Measurements from ENCODE around the gene ITGA2B.
A peak's percentile ranks its signal among the peaks of the same experiment; 100 is the strongest.

ITGA2B gene

DNA sequence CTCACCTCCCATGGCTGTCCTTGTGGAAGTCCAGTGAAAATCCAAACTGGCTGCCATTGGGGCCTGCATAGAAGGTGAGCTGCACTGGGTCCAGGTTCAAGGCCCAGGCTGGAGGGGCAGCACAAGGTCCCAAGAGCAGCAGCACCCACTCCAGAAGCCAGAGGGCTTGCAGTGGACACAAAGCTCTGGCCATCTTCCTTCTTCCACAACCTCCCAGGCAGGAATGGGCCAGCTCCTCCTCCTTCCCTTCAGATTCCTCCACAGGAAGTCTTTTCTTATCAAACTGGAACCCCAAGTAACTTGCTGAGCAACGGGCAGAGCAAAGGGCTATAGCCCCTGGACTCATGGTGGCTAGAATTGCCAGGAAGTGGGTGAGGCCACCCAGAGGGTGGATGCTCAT lies at the start of gene ITGA2B:
TSS of gene ITGA2B (minus strand) at position 369 of the 400 bp plus-strand sequence. CDS start at position 193, 176 bp downstream.
- Mint-ChIP-seq H3K27me3 (peaks cover 5% of the 10 kb centered on the region), H3K4me1 (peaks cover 18% of the 10 kb centered on the region), H3K4me3 (no peak within 1 kb of the TSS), H3K27ac (peak within 1 kb of the TSS; percentile 27), H3K36me3 (no peaks in the 10 kb centered on the region), H3K9me3 (no peaks in the 10 kb centered on the region)

DNA sequence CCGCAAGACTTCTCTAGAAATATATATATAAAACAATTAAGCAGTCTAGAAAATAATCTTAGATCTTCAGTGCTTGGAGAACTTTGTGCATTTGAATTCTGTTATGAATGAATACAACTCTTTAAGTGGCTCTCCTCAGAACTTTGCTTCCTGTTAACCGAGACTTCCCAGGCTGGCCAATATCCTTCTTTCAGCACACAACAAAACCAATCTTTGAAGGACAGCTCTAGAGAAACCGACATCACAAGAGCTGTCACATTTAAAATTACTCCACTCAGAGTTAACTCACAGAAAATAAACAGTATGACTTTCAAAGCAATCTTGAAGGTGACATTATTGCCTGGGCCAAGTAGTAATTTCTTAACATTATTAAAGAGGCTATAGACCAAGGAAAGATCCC lies 49.7 kb upstream of the ITGA2B start:
- H3K9me3 Mint-ChIP-seq, result no peaks in the 10 kb centered on the region
- H3K36me3 Mint-ChIP-seq, result peaks cover 6% of the 10 kb centered on the region
- no peak overlapping the region for H3K4me3 Mint-ChIP-seq
- no peaks in the 10 kb centered on the region for H3K27me3 Mint-ChIP-seq
- peak overlapping the region; percentile 2 for H3K27ac Mint-ChIP-seq
- H3K4me1 Mint-ChIP-seq, result peaks cover 36% of the 10 kb centered on the region

DNA sequence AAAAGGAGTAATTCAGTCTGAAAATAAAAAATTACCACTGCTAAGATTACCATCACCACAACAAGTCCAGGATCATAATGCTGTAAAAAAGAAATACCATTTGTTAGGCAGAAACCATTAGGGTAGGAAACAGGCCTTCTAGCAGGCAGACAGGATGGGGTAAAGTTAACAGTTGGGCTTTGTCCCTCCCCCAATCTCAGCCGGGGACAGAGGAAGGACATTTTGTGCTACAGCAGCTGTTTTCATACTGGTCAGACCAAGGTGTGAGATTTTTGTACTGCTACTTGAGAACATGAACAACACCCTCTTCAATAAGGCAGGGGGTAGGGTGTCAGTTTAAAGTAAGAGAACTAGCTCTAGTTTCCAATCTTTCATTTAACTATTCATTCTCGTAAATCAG lies 49.2 kb upstream of the ITGA2B start:
- H3K4me1 Mint-ChIP-seq, result peaks cover 35% of the 10 kb centered on the region
- peaks cover 8% of the 10 kb centered on the region for H3K36me3 Mint-ChIP-seq
- no peak overlapping the region for H3K27ac Mint-ChIP-seq
- no peaks in the 10 kb centered on the region for H3K27me3 Mint-ChIP-seq
- H3K9me3 Mint-ChIP-seq, result no peaks in the 10 kb centered on the region
- H3K4me3 Mint-ChIP-seq, result peak overlapping the region; percentile 6

DNA sequence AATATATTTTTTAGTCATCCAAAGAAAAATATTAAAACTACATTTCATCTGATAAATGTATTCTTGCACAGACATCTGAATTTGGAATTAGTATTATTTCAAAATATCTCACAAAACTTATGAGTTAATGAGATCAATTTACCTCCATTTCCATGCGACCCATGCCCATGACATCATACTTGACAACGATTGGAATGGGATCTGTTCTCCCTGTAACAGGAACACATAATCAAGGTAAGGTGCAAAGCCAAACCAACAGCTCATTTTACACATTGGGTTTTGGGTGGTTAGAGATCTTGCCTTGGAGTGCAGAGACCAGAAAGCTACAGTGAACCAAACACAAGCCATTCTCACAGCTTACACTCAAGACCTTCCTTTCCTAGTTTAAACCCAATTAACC lies 46.9 kb upstream of the ITGA2B start:
- Mint-ChIP-seq H3K9me3 (no peaks in the 10 kb centered on the region), H3K4me3 (no peak overlapping the region), H3K36me3 (peaks cover 19% of the 10 kb centered on the region), H3K27ac (no peak overlapping the region), H3K4me1 (peaks cover 35% of the 10 kb centered on the region), H3K27me3 (no peaks in the 10 kb centered on the region)

DNA sequence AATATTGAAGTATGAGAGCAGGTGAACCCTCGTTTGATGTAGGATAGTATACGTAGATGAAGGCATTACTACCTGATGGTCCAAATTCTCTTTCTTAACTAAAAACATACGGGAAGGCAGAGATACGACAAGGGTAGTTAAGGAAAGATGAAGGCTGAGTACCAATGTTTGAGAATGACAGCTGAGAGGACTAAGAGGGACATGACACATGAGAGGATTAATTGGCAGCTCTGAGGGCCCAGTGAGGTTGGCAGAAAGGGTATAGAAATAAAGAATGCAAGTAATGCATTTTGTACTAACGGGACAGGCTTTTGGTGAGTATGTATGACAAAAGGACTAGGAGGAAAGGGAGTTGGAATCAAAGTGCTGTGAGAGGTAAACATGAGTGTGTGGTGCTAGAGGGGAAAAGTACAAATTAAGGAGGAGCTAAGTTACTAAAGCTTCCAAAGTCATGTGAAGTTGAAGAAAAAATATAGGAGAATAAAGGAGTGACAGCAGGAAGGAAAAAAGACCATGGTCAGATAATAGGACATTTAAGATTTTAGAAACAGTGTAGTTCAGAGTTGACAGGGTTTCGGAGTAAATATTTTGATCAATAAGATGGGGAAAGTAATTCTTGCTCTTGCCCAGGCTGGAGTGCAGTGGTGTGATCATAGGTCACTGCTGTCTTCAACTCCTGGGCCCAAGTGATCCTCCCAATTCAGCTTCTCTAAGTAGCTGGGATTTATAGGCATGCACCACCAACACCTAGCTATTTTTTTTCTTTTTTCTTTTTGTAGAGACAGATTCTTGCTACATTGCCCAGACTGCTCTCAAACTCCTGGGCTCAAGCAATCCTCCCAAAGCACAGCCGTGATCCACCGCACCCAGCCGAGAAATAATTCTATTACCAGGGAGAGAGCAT lies 43.1 kb upstream of the ITGA2B start:
- Mint-ChIP-seq H3K27me3 (no peaks in the 10 kb centered on the region), H3K27ac (peak overlapping the region; percentile 2), H3K36me3 (peaks cover 19% of the 10 kb centered on the region), H3K4me1 (peaks cover 5% of the 10 kb centered on the region), H3K4me3 (no peak overlapping the region), H3K9me3 (no peaks in the 10 kb centered on the region)

DNA sequence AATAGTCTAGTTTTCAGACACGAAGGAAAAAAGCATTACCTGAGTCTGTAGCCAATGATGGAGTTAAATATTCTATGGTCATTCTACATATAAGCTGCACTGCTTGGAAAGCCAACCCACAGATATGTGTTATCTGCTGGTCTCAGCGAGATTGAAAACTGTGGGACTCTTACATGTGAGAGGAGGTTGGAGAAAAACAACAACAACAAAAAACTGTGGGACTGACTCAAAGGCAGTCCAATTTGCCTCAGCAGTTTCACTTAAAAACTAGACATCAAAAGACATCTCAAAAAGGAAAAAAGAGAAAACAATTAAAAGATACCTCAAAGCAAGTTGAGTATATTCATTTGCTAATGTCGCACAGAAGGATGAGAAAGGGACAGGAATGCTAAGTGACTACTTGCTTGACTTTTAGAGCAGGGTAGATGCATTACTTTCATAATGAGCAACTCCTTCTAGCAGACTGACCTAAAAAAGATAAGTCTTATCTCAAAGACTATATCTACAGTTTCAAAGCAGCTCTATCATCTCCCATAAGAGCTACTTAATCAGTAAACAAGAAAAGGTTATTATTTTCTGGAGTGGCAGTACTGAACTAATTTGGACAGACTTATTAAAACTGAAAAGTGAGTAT lies 35.5 kb upstream of the ITGA2B start:
- peaks cover 16% of the 10 kb centered on the region for H3K4me1 Mint-ChIP-seq
- H3K27me3 Mint-ChIP-seq, result no peaks in the 10 kb centered on the region
- H3K9me3 Mint-ChIP-seq, result no peaks in the 10 kb centered on the region
- H3K36me3 Mint-ChIP-seq, result peaks cover 6% of the 10 kb centered on the region
- no peak overlapping the region for H3K4me3 Mint-ChIP-seq
- no peak overlapping the region for H3K27ac Mint-ChIP-seq

DNA sequence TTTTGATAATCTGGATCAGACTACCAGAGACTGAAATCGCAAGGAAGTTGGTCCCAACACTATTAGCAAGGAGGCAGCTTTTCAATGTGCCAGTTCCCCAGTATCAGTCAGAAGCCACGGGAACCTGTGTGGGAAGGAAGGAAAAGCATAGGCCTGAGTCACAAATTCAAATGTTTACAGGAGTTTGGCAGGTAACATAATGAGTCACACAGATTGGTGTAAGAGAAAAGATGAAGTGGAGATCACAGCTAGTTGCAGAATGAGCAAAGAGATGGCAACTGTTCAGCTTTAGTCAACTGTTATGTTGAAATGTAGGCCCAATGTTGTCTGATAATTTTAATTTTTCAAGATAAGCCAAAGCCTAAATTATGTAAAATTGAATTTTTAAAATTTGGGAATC lies 28.1 kb upstream of the ITGA2B start:
- Mint-ChIP-seq H3K36me3 (peaks cover 10% of the 10 kb centered on the region), H3K27ac (no peak overlapping the region), H3K4me3 (no peak overlapping the region), H3K4me1 (peaks cover 12% of the 10 kb centered on the region), H3K27me3 (no peaks in the 10 kb centered on the region), H3K9me3 (no peaks in the 10 kb centered on the region)

DNA sequence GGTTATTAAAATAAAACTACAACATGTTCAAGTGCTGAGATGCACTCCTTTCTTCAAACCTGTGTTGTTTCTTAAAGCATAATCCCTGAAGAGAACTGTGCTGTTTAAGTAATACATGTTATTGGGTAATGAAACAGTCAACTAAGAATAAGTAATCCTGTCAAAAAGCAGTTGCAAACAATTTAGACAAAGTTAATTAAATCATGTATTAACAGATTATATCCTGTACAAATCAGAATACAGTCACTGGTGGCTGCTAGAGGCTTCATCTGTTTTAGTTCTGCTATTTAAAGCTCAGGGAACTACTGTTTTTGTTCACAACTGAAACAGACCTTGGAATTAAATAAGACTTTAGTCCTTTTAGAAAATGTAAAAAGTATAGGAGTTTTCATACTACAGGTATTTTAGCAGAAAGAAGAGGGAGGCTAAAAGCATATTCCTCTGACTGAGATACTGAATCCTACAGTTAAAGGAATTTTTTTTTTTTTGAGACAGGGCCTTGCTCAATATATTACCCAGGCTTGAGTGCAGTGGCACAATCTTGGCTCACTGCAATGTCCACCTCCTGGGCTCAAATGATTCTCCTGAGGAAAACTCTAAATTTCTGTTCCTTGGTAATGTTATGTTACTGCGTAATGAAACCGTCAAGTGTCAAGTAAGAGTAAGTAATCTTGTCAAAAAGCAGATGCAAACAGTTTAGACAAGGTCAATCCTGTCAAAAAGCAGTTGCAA lies 27.3 kb upstream of the ITGA2B start:
- Mint-ChIP-seq H3K27ac (no peak overlapping the region), H3K9me3 (no peaks in the 10 kb centered on the region), H3K36me3 (peaks cover 11% of the 10 kb centered on the region), H3K4me1 (peaks cover 13% of the 10 kb centered on the region), H3K4me3 (no peak overlapping the region), H3K27me3 (no peaks in the 10 kb centered on the region)

DNA sequence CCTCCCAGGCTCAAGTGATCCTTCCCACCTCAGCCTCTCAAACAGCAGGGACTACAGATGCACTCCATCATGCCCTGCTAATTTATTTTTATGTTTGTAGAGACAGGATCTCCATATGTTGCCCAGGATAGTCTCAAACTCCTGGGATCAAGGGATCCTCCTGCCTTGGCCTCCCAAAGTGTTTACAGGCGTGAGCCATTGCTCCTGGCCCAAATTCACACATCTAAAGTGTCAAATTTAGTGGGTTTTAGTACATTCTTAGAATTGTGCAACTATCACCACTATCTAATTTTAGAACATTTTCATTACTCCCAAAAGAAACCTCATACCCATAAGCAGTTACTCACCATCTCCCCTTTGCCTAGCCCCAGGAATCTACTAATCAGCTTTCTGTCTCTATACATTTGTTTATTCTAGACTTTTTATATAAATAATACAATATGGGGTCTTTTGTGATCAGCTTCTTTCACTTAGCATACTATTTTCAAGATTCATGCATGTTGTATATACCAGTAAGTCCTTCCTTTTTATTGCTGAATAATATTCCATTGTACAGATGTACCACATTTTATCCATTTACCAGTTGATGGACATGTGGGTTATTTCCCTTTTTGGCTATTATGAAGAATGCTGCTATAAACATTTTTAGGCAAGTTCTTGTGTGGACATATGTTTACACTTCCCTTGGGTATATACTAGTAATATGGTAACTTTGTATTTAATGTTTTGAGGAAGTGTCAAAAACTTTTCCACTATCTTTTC lies 25.1 kb upstream of the ITGA2B start:
- no peak overlapping the region for H3K27ac Mint-ChIP-seq
- H3K36me3 Mint-ChIP-seq, result peaks cover 14% of the 10 kb centered on the region
- no peak overlapping the region for H3K4me3 Mint-ChIP-seq
- peaks cover 16% of the 10 kb centered on the region for H3K4me1 Mint-ChIP-seq
- no peaks in the 10 kb centered on the region for H3K9me3 Mint-ChIP-seq
- no peaks in the 10 kb centered on the region for H3K27me3 Mint-ChIP-seq

DNA sequence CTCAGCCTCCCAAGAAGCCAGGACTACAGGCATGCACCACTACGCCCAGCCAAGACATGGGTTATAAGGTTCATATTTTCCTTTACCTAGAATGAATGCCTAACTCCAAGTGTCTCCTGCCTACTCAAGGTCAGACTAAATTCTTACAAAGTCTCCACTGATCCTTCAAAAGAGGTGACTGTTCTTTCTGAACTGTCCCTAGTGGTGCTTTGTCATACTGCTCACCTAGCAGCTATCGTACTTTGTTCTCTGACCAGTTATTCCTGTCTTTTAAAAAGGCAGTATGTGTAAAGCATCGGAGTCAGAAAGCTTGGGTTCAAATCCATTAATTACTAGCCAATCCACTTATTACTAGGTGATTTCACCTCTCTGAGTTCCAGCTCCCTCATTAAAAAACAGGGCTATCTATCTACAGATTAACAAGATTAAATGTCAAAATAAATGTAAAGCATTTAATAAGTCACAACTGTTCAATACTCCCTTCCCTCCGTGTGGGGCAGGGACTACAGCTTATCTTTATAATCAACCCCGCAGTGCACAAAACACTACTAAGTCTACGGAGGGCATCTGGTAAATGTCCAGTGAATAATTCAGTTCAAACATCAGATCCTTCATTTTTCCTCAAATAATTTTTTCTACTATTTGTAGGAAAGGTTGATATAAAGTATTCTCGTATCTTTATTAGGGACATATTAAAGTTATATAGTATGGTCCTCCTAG lies 20.0 kb upstream of the ITGA2B start:
- no peaks in the 10 kb centered on the region for H3K27me3 Mint-ChIP-seq
- H3K36me3 Mint-ChIP-seq, result peaks cover 12% of the 10 kb centered on the region
- H3K4me1 Mint-ChIP-seq, result peaks cover 8% of the 10 kb centered on the region
- H3K27ac Mint-ChIP-seq, result no peak overlapping the region
- H3K9me3 Mint-ChIP-seq, result no peaks in the 10 kb centered on the region
- no peak overlapping the region for H3K4me3 Mint-ChIP-seq

DNA sequence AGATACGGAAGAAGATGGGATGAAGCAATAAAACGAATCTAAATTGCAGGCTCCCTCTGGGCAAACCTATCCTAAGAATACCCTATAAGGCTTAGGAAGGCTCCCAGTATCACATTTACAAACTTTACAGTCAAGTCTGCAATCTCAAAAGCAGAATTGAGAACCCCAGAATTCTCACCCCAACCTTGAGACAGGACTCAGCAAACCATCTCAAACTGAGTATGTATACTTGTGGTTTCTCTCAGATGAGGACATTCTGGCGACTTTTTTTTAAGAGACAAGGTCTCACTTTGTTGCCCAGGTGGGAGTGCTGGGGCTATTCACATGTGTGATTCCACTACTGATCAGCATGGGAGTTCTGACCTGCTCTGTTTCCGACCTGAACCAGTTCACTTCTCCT lies 19.3 kb upstream of the ITGA2B start:
- H3K4me3 Mint-ChIP-seq, result no peak overlapping the region
- no peaks in the 10 kb centered on the region for H3K27me3 Mint-ChIP-seq
- H3K9me3 Mint-ChIP-seq, result no peaks in the 10 kb centered on the region
- H3K4me1 Mint-ChIP-seq, result peaks cover 8% of the 10 kb centered on the region
- no peak overlapping the region for H3K27ac Mint-ChIP-seq
- peaks cover 12% of the 10 kb centered on the region for H3K36me3 Mint-ChIP-seq

DNA sequence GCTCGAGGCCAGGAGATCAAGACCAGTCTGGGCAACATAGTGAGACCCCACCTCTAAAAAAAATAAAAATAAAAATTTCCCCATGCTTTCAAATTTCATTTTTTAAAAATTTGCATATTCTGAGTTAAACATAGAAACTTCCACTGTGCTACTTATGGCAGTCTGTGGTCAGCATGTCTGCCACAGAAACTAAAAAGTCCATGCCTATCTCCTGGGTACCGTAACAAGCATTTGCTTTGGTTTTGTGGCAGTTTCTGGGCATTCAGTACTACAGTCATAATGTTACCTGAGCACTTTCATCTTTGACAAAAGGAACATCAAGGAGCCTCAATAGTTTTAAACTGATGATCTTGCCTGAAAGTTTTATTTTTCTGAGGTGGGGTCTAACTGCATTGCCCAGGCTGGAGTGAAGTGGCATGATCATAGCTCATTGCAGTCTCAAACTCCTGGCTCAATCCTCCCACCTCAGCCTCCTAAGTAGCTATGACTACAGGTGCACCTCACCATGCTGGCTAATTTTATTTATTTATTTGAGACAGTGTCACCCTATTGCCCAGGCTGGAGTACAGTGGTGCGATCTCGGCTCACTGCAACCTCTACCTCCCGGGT lies 13.2 kb upstream of the ITGA2B start:
- Mint-ChIP-seq H3K4me3 (no peak overlapping the region), H3K9me3 (no peaks in the 10 kb centered on the region), H3K27me3 (no peaks in the 10 kb centered on the region), H3K4me1 (no peaks in the 10 kb centered on the region), H3K27ac (no peak overlapping the region), H3K36me3 (peaks cover 22% of the 10 kb centered on the region)

DNA sequence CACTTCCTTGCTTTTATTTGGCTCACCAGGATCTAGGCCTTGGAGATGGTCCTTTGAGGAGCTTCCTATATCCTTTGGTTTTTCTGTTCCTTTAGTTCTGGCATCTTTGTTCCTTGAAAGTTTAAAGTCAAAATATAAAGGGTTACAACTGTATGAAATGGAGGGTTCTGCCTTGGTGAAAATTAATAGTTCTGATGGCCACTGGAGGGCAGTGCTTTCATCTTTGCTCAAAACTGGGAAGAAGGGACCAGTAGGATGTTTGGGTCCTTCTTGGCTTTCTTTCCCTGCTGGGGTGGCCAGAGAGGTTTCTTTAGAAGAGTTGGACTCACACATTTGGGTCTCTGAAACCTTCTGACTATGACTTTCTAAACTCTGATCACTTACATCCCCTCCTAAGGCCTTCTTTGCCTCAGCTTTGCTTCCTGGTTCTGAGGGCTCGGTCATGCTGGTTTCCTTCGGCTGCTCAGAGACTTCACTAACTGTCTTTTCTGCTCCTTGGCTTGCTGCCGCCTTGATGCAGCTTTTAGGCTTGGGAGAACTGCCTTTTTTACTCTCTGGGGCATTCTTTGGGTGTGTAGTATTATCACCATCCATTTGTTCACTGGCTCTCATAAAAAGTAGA lies 10.9 kb upstream of the ITGA2B start:
- Mint-ChIP-seq H3K4me3 (no peak overlapping the region), H3K27me3 (no peaks in the 10 kb centered on the region), H3K9me3 (no peaks in the 10 kb centered on the region), H3K4me1 (no peaks in the 10 kb centered on the region), H3K27ac (no peak overlapping the region), H3K36me3 (peaks cover 23% of the 10 kb centered on the region)

Measured in activated naive CD4-positive, alpha-beta T cell treated with anti-CD3 and anti-CD28 coated beads, Interleukin-2, amount 50 U/mL, for 24 hours (primary cell).